ENCODE data around the gene DUSP15.
"Not testable (repeated sequence)": the region's sequence is repeated elsewhere in the genome, so short reads cannot be mapped to it uniquely, and the experiment has no call there.

DUSP15 gene

DNA sequence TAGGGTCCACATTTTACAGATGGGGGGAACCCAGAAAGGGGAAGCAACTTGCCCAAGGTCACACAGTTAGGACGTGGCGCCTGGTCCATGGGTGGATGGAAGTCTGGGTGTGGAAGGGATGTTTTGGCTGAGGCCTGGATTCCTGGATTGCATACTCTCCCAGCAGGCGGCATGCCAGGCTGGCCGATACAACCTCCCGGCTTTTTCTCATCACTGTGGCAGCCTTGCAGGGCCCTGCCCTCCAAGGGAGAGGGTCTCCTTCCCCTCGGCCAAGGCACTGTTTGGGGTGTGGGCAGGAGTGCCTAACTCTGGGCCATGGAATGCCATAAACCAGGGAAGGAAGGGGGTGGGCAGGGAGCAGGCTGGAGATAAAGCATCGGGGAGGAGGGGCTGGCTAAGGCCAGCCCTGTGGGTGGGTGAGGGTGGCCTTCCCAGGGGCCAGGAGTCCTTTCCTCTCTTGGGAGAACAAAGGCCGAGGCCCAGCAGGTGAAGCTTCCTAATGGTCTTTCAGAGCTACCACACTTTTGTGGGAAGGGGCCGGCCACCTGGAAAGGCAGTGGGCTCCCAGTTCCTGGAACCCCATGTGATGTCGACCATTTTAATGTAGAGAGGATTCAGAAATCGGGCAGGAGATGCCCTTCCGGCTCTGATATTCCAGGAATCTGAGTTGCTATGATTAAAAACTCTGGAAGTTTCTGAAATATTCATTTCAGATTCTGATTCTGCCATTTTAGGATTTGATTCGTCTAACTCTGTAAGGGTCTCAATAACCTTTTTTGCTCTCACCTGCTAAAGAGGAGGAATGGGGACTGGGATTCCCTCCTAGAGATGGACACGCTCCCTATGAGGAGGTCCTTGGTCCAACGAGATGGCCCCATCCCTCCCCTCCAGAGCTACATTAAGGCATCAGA lies 29.2 kb downstream of the DUSP15 start:
- no peak for FAIRE-seq

DNA sequence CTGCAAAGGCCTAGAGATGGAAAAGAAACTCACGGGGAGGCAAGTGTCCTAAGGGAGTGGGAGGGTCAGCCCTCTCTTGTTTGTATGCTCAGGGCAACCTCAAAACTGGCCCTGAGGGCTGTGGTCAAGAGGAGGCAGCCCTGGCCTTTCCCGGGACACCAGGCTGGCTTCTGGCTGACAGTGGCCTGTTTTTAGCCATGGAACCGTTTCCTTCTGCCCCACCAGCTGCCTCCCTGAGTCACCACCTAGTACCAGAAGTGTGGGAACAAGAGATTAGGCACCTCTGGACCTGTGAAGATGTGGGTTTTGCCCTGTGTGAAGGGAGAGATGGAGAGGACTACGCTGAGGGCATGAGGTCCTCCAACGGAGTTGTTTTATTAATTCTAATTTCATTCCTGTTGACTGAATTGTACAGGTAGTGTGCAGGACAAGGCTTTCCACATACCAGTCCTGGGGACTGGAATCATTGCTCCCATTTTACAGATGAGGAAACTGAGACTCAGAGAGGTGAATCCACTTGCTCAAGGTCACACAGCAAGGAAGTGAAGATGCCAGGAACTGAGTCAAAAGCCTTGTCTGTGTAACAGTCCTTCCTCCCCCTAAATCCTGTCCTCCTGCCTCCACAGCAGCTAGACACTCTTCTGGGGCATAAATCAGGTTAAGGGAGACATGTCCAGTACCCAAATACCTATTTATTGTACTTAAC lies 30.4 kb downstream of the DUSP15 start:
- peak; percentile 14 for DNase-seq (ENCODE audit: low spot score)
- FAIRE-seq: no peak

More for the DNA sequence above, 29.2 kb downstream of the DUSP15 start:
- no peak for DNase-seq (ENCODE audit: low spot score)

DNA sequence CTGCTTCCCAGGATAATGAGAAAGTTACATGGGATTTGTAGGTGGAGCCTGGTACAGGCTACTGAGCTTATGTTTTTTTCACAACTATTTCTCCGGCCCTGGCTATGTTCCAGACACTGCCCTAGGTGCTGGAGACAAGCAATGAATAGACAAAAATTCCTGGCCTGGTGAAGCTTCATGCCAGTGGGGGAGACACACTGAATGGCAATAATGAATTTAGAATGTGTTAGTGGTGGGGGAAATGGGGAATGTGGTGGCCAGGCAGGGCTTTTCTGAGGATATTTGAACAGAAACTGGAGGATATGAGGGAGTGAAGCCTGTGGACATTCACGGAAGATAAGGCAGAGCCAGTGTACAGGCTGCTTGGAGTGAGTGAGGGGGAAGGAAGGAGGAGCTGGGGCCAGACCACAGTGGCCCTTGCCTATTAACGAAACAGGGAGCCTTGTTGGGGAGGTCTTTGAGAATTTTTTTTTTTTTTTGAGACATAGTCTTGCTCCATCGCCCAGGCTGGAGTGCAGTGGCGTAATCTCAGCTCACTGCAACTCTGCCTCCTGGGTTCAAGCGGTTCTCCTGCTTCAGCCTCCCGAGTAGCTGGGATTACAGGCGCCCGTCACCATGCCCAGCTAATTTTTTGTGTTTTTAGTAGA lies 31.6 kb downstream of the DUSP15 start:
- DNase-seq (ENCODE audit: low spot score) (peak; percentile 13), FAIRE-seq (no peak)

DNA sequence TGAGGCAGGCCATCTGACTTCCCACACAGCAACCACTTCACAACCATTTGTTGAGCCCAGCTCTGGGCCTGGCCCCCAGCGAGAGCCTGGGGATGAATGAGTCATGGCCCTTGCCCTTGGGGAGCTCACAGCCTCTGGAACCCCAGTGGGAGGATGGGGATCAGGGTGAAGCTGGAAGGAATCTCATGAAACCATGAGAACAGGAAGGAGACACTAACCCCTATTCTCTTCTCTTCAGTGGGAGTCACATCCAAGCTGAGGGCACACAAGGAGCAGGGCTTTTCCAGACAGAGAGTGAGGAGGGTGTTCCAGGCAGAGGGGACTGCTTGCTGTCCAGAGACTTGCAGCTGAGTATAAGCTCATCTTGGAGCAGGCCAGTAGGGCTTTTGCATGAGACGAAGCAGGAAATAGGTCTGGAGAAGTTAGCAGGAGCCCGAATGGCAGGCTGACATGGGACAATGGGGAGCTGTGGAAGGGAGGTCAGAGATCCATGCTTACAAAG lies 32.4 kb downstream of the DUSP15 start:
- peak; percentile 17 for DNase-seq (ENCODE audit: low spot score)
- FAIRE-seq: no peak

DNA sequence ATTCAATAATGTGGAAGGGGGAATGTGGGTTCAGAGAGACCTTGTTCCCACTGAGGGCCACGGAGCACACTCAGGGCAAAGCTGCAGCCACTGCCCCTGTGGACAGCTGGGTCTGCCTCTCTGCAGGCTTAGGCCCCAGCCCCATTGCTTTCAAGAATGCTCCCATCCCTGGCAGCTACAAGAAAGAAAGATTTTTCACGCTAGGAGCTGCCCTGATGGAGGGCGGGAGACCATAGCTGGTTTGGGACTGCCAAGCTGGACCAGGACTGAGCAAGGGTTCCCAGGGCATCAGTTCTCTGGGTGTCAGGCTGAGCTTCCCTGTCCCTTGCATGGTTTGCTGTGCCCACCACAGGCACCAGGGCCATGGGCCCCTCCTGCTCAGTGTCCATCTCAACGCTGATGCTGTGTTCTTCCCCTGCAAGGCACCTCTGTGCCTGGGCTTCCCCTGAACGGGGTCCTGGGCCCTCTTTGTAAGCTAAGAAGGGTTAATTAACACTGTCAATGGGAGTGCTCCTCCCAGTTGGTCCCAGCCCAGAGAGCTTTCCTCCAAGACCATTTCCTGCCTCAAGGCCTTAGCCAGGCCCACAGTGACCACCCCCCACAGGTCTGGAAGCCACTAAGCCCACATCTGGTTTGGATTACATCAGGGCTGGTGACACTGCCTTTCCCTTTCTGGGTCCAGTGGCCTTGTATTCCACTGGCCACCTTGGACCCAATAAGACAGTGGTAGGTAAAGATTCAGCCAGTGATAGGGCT lies 33.3 kb downstream of the DUSP15 start:
- DNase-seq (ENCODE audit: low spot score) (peak; percentile 11), FAIRE-seq (no peak)

DNA sequence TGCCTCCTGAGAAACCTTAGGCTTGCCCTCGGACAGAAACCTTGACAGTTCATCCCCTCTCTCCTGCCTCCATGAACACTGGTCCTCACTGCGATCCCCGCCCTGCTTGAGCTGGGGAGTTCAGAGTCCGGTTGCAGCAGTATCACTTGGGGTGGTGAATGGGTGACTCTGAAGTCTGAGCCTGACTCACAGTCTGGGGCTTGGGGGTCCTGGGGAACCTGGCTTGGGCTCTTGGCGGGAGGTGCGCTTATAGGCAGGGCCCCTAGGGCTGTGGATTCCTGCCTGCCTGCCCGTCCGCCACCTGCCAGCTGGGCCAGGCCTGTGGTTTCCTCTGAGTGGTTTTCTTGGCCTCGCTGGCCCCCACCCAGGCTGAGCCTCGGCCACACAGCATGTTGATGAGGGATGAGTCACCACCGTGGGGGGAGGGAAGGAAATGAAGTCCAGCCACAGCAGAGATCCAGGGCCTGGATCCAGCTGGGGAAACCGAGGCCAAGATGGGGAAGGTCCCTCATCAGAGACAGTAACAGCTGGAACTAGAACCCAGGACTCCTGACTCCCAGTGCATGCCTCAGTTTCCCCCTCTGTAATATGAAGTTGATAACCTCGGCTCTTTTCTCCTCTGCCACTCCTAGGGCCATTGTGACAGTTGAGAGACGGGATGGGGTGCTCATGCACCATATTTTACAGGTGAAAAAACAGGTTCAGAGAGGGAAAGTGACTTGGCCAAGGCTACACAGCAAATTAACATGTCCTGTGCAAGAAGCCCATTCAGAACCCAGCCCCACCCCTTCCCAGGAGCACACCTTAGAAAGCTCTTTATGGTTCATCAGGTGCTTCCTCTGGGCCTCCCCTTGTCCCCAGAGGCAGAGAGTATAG lies 34.1 kb downstream of the DUSP15 start:
- FAIRE-seq: peak; percentile 89
- DNase-seq (ENCODE audit: low spot score): peak; percentile 88

DNA sequence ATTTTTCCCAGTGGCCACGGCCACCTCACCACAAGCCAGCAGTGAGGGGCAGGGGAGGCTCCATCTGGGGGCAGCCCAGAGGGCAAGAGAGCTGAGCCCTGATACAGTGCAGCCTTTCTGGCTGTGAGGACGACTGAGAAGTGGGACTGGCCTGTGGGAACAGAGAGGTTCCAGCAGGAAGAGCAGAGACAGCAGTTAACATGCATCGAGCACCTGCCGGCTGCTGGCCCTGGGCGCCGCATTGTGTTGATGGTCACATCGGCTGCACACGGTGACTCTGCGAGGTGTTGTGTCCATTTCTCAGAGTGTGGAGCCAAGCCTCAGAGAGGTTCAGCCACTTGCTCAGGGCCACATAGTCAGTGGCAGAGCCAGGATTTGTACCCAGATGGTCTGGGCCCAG lies 34.8 kb downstream of the DUSP15 start:
- no peak for DNase-seq (ENCODE audit: low spot score)
- no peak for FAIRE-seq

DNA sequence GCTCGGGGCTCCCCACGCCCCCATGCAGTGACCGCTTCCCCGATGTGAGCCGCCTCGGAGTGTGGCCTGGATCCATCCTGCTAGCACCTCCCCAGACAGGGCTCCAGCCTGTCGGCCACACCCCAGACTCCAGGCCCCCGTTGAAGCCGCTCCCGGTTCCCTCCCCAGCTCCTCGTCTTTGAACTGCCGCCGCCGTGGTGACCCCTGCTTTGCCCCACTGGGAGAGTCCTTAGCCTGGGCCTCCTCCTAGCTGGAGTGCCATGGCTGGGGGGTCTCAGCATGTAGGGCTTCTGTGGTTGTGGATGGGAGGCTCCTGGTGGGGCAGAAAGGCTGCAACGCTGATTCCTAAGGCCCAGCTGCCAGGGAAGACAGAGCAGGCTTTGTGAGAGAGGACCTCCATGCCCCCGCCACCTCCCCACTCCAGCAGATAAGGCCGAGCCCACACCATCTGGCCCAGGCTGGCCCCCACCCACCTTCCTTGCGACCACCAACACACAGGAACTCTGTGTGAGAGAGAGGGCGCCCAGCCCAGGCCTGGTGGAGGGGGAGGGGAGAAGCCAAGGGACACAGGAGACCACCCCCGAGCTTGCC lies 36.3 kb downstream of the DUSP15 start:
- DNase-seq (ENCODE audit: low spot score) (no peak), FAIRE-seq (no peak)

DNA sequence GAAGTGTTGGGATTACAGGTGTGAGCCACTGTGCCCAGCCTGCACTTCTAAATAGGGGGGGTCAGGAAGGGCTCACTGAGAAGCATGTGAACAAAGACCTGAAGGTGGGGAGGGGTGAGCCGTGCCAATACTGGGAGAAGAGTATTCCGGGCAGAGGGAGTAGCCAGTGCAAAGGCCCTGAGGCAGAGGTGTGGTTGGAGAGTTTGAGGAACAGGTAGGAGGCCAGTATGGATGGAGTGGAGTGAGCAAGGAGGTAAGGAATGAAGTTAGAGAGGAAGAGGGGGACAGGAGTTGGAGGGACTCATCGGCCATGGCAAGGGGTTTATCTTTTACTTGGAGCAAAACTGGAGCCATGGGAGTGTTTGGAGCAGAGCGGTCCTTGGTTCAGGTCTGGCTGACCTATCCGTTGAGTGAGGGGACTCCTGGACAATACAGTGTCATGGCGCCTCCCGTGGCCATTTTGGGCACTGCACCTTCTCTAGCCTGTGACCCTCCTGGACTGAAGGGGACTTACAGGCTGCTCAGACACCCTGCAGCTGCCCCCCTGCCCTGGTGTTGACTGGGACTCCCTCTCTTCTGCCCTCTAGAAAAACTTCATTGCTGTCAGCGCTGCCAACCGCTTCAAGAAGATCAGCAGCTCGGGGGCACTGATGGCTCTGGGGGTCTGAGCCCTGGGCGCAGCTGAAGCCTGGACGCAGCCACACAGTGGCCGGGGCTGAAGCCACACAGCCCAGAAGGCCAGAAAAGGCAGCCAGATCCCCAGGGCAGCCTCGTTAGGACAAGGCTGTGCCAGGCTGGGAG lies 37.0 kb downstream of the DUSP15 start:
- FAIRE-seq (no peak), DNase-seq (ENCODE audit: low spot score) (peak; percentile 28)

DNA sequence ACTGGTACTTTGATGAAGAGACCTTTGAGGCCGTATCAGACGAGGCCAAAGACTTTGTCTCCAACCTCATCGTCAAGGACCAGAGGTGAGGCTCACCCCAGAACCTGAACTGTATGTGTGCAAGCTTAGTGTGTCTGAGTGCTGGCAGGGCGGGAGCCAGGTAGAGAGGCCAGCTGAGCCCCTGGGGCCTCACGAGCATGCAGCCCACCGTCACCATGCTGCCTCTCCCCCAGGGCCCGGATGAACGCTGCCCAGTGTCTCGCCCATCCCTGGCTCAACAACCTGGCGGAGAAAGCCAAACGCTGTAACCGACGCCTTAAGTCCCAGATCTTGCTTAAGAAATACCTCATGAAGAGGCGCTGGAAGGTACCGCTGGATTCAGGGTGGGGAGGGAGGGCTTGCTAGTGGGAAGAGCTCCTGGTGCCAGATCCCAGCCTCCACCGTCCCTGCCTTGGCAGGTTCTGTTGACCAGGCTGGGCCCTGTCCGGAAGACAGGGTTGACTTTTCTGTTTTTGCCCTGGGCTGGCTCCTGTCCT lies 38.5 kb downstream of the DUSP15 start:
- DNase-seq (ENCODE audit: low spot score): no peak
- no peak for FAIRE-seq

DNA sequence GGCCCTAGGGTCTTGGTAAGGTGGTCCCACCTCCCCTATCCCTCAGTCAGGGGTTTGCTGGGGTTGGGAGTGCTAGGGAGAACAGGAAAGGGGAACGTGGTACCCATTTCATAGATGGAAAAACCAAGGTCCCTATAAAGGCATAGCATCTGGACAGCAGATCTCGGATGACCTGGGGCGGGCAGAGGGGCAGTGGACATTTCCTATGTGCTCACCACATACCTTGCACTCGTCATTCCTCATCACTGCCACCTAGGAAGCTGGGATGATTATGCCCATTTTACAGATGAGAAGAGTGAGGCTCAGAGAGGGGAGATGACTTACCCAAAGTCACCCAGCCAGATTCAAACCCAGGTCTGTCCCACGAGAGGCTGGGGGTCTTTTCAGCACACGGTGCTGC lies 39.1 kb downstream of the DUSP15 start:
- no peak for FAIRE-seq
- no peak for DNase-seq (ENCODE audit: low spot score)

DNA sequence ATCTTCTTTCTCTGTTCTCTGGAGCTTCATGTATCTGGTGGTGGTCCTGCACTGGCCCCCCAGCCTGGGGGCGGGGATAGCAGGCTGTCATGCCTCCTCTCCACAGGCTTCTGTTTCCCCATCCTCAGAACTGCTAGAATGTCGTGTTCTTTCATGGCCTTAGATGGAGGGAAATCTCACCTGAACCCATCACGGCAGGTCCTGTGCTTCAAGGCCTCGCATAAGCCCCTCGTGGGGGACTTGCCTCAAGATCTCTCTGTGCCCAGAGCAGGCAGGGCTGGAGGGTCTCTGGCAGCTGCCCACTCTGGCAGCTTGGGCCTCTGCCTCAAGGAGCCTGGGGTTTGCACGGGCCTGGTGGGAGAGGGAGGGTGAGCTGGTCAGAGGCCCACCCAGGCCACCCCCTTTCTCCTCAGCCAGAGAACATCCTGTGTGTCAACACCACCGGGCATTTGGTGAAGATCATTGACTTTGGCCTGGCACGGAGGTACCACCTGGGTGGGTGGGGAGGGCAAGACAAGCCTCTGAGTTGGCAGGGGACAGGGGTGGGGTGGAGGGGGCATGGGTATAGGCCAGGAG lies 39.8 kb downstream of the DUSP15 start:
- no peak for DNase-seq (ENCODE audit: low spot score)
- no peak for FAIRE-seq

DNA sequence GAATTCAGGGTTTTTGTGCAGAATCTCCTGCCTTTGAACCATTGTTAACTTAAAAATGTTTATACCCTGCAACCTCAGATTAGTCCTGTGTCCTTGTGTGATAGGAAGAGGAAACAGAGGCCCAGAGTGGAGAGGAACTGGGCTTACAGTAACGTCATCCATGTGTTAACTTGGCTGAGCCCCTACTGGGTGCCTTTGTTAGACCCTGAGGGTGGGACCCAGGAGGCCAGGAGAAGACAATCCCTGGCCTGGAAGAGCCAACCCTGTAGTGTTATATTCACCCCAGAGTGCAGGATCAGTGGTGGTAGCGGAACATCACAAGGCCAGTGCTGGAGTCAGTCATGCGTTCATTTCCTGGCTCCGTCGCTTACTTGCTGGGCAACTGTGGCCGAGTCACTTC lies 40.6 kb downstream of the DUSP15 start:
- DNase-seq (ENCODE audit: low spot score): peak; percentile 39
- FAIRE-seq: no peak

DNA sequence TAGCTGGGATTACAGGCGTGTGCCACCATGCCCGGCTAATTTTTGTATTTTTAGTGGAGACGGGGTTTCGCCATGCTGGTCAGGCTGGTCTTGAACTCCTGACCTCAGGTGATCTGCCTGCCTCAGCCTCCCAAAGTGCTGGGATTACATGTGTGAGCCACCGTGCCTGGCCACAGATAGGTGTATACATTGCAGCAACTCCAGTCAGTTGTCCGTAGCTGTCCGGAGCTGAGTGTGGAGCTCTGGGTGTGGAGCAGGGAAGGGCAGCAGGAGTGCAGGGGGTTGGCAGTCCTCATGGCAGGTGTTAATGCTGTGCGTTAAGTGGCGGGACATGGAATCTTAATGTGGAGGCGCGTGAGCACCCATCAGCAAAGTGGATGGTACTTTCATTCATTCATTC lies 42.3 kb downstream of the DUSP15 start:
- DNase-seq (ENCODE audit: low spot score); FAIRE-seq: not testable (repeated sequence)

DNA sequence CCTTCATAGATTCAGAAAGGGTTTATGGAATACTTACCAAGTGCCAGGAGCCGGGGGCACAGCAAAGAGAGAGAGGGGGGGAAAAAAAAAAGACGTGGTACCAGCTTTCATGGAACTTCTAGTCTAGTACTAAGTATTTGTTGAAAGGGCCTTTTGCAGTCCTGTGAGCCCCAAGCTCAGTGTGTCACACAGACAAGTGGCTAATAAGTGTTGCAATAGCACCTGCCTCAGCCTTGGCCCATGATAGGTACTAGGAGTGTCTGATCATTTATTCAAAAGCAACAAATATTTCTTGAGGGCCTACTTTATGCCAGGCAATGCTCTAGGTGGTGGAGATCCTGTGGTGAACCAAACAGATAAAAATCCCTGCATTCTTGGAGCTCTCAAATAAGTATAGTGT lies 43.3 kb downstream of the DUSP15 start:
- FAIRE-seq (no peak), DNase-seq (ENCODE audit: low spot score) (no peak)

DNA sequence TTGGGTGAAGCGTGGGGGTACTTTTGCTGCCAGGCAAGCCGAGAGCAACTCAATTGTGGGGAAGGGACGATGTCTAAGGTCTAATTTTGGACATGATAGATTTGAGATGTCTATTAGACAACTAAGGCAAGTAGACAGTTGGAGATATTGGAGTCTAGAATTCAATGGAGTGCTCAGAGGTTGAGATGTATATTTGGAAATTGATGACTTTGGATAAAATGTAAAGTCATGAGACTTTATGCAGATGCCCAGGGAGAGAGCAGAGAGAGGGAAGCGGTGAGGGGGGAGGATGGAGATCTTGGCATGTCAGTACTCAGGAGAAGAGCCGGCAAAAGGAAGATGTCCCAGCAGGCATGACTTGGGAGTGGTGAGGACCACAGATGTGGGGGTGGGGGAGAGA lies 44.3 kb downstream of the DUSP15 start:
- FAIRE-seq: no peak
- no peak for DNase-seq (ENCODE audit: low spot score)

DNA sequence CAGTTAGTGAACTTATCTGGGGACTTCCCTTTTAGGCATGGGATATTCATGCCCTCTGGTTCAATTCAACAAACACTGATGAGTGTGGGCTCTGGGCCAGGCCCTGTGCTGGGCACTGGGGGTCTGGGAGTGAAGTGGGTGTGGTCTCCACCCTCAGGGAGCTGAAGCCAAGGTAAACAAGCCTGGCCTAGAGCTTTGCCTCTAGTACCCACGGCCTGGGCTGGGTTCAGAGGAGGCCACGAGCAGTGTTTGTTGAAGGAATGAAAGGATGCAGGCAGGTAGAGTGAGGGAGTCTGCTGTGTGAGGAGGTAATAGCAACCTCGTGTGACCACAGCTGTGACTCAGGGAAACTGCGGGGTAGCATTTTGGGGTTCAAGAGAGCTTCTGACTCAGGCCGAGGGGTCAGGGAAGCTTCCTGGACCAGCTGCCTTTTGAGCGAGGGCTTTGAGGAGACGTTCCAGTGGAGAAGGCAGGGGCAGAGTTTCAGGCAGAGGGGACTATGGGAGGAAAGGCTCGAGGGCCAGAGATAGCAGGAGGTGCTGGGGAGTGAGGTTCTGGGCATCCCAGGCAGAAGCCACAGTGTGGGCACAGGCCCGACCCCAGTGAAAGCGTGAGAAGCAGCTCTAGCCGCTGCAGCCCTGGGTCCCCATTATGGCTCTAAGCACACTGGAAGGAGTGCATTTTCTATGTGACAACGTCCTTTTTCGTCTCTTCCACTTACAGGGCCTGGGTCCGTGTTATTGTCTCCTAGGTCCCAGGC lies 45.6 kb downstream of the DUSP15 start:
- no peak for FAIRE-seq

DNA sequence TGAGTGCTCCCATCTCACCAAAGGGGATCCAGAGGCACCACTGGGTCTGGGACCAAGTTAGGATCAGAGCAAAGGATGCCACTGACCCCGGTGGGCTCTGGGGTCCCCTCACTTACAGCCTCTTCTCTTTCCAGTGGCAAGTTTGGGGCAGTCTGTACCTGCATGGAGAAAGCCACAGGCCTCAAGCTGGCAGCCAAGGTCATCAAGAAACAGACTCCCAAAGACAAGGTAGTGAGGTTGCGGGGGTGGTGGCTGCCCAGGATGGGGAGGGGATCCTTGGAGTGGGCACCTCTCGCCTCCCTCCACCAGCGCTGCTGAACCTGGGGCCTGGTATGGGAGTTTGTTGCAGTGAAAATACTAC lies 46.2 kb downstream of the DUSP15 start:
- FAIRE-seq (no peak), DNase-seq (ENCODE audit: low spot score) (no peak)

More for the DNA sequence above, 45.6 kb downstream of the DUSP15 start:
- DNase-seq (ENCODE audit: low spot score): no peak

All from RCC 7860 (cell line).